Skeletal muscle tissue (tissue), 2 donors: ENCODE results near the gene CEP57. TPM values are rescaled to one million over a fixed set of nuclear protein-coding genes. Genes with fewer than 3 reads are reported as not detected.

Experiments
- small RNA-seq: library from RNA; depleted of rRNA; stranded (forward); fragments of <200 nt; gene quantifications from one replicate; pipeline ENCODE3, GENCODE V24; 2014
- total RNA-seq: library from RNA; depleted of rRNA; stranded (reverse); fragments of >200 nt; gene quantifications from one replicate; pipeline ENCODE4 v1.2.3, GENCODE V29; 2014

The CEP57 gene
- total RNA-seq, 1 donor from 2014 or later, result 51.7 TPM

Small RNA genes lying within 50 kb of the gene (small RNA-seq; reads per million reads assigned to genes)
- not detected for gene RNA5SP345

Other genes with a start within 250 kb of the CEP57 start
- gene FAM76B, start 716 bp upstream of the CEP57 start, total RNA-seq, result 12.0 TPM
- gene MTMR2, start 133.6 kb downstream of the CEP57 start, total RNA-seq, result 18.8 TPM